ENCODE measurements around the gene TMTC1. TPM values are rescaled to one million over a fixed set of nuclear protein-coding genes. Genes with fewer than 3 reads are reported as not detected.

Gene TMTC1
- total RNA-seq, 1 experiment from 2014 or later: 109 TPM

DNA sequence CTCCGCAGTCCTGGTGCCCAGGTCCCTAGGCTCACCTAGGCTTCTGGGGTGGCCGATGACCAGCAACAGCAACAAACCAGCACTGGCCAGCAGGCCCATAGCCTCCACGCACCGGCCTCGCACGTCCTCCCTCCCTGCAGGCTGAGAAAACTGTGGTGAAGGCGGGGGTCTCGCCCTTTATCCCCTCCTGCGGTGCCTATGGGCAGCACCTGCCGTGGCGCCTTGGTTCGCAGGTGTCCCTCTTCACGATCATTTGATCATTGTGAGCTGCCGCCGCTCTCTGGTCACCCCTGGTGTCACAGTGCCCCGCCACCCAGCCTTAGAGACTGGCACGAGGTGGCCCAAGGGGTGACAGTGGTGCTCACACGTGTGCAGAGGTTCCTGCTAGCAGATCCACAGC lies 286.2 kb downstream of the TMTC1 start, which contains the start of gene OVCH1:
Gene OVCH1 (minus strand): TSS at position 99 of the 400 bp plus-strand sequence. CDS start 0 bp downstream, at position 99.
- no peak within 1 kb of the TSS for H3K27ac Mint-ChIP-seq (ENCODE audit: low read depth, unreplicated experiment)
- H3K27me3 Mint-ChIP-seq (ENCODE audit: insufficient read depth, unreplicated experiment): no peaks in the 10 kb centered on the region
- H3K9me3 Mint-ChIP-seq (ENCODE audit: unreplicated experiment): no peaks in the 10 kb centered on the region
- intact Hi-C loops (cut with micrococcal nuclease): no loop called here
- ChIA-PET CTCF (interaction anchor here (0.8 kb wide), 1 partner anchor 1310 kb away, joined by 3 read pairs; no protein-coding TSS in a partner anchor), POLR2A (no interaction called here)
- H3K4me1 Mint-ChIP-seq (ENCODE audit: insufficient read depth, unreplicated experiment): no peaks in the 10 kb centered on the region
- BruUV-seq (replicated peaks): no TSS peak
- TF ChIP-seq, protein P1, sequence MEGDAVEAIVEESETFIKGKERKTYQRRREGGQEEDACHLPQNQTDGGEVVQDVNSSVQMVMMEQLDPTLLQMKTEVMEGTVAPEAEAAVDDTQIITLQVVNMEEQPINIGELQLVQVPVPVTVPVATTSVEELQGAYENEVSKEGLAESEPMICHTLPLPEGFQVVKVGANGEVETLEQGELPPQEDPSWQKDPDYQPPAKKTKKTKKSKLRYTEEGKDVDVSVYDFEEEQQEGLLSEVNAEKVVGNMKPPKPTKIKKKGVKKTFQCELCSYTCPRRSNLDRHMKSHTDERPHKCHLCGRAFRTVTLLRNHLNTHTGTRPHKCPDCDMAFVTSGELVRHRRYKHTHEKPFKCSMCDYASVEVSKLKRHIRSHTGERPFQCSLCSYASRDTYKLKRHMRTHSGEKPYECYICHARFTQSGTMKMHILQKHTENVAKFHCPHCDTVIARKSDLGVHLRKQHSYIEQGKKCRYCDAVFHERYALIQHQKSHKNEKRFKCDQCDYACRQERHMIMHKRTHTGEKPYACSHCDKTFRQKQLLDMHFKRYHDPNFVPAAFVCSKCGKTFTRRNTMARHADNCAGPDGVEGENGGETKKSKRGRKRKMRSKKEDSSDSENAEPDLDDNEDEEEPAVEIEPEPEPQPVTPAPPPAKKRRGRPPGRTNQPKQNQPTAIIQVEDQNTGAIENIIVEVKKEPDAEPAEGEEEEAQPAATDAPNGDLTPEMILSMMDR (IDR thresholded peaks at IDR 0.05; ENCODE audit: unreplicated experiment): no peak
- peaks cover 89% of the 10 kb centered on the region for H3K36me3 Mint-ChIP-seq (ENCODE audit: insufficient read depth, unreplicated experiment)
- DNase-seq (ENCODE audit: unreplicated experiment): no peak
- no peak within 1 kb of the TSS for H3K4me3 Mint-ChIP-seq (ENCODE audit: unreplicated experiment)

DNA sequence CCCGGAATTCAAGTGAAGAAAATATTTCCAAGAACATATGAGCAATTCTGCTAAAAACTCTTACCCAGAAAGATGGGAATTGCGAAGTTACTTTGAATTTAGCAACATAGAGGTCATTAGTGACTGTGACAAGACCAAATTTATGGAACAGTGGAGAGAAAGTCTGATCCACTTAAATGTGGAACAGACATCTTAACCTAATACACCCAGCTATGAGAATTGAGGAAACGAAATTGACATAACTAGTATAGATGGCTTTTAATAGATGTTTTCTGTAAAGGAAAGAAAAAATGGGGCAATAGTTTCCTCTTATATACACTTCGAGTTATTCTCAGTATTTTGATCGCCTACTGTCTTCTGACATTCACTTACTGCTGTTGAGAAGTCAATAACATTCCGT lies 290.9 kb downstream of the TMTC1 start:
- Mint-ChIP-seq H3K27ac (ENCODE audit: low read depth, unreplicated experiment) (no peak overlapping the region), H3K27me3 (ENCODE audit: insufficient read depth, unreplicated experiment) (no peaks in the 10 kb centered on the region), H3K4me3 (ENCODE audit: unreplicated experiment) (no peak overlapping the region), H3K36me3 (ENCODE audit: insufficient read depth, unreplicated experiment) (peaks cover 93% of the 10 kb centered on the region), H3K4me1 (ENCODE audit: insufficient read depth, unreplicated experiment) (no peaks in the 10 kb centered on the region), H3K9me3 (ENCODE audit: unreplicated experiment) (no peaks in the 10 kb centered on the region)
- ChIA-PET POLR2A (interaction anchor here (0.6 kb wide), 1 partner anchor 399 kb away, joined by 3 read pairs; no protein-coding TSS in a partner anchor), CTCF (no interaction called here)
- intact Hi-C loops (cut with micrococcal nuclease): no loop called here
- no peak for DNase-seq (ENCODE audit: unreplicated experiment)
- no TSS peak for BruUV-seq (replicated peaks)
- TF ChIP-seq, protein P1 (IDR thresholded peaks at IDR 0.05; ENCODE audit: unreplicated experiment): no peak

DNA sequence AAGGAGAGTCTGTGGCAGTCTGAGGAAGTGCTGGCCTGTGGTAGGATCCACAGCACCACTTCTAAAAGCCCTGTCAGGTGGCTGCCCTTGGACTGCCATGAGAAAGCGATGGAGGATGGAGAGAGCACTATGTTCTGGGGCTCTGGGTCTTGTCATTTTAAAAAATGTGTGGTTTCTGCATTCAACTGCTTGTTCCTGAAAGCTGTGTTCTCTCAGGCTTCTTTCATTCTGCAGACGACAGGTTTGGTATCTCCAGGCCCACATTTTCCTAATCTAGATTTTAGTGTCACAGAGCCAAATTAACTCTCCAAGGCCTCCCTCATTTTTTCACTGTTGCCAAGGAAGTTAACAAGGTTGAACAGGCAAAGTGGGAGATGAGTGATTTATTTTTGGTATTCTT lies 296.8 kb downstream of the TMTC1 start:
- H3K4me3 Mint-ChIP-seq (ENCODE audit: unreplicated experiment): no peak overlapping the region
- ChIA-PET CTCF (no interaction called here), POLR2A (no interaction called here)
- peaks cover 4% of the 10 kb centered on the region for H3K4me1 Mint-ChIP-seq (ENCODE audit: insufficient read depth, unreplicated experiment)
- intact Hi-C loops (cut with micrococcal nuclease): loop anchor here (10.0 kb wide), 1 partner anchor 132 kb away; no protein-coding TSS in a partner anchor
- no peak for DNase-seq (ENCODE audit: unreplicated experiment)
- no peaks in the 10 kb centered on the region for H3K27me3 Mint-ChIP-seq (ENCODE audit: insufficient read depth, unreplicated experiment)
- BruUV-seq (replicated peaks): no TSS peak
- no peaks in the 10 kb centered on the region for H3K9me3 Mint-ChIP-seq (ENCODE audit: unreplicated experiment)
- peaks cover 95% of the 10 kb centered on the region for H3K36me3 Mint-ChIP-seq (ENCODE audit: insufficient read depth, unreplicated experiment)
- H3K27ac Mint-ChIP-seq (ENCODE audit: low read depth, unreplicated experiment): no peak overlapping the region
- TF ChIP-seq, protein P1 (IDR thresholded peaks at IDR 0.05; ENCODE audit: unreplicated experiment): no peak

DNA sequence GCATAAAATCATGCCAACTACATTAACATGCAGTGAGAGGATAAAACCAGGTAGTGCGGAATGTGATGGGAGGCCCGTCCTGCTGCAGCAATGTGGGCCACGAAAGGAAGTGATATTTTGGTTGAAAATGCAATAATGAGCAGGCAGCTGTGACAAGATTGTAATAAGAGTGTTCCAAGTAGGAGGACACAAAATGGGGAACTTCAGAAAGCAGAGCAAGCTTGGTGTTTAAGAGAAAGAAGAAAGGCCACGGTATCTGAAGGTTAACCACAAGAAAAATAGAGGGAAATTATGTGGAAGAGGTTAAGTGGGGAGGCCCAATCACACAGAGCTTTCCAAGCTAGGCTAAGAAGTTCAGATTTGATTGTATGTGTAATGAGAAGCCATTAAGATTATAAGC lies 320.5 kb downstream of the TMTC1 start:
- intact Hi-C loops (cut with micrococcal nuclease): no loop called here
- no peaks in the 10 kb centered on the region for H3K9me3 Mint-ChIP-seq (ENCODE audit: unreplicated experiment)

More for the DNA sequence above, 320.5 kb downstream of the TMTC1 start:
- ChIA-PET CTCF (interaction anchor here (0.6 kb wide), 1 partner anchor 372 kb away, joined by 3 read pairs; no protein-coding TSS in a partner anchor), POLR2A (no interaction called here)
- TF ChIP-seq, protein P1 (IDR thresholded peaks at IDR 0.05; ENCODE audit: unreplicated experiment): no peak
- no peak for DNase-seq (ENCODE audit: unreplicated experiment)
- Mint-ChIP-seq H3K4me3 (ENCODE audit: unreplicated experiment) (no peak overlapping the region), H3K27me3 (ENCODE audit: insufficient read depth, unreplicated experiment) (no peaks in the 10 kb centered on the region), H3K4me1 (ENCODE audit: insufficient read depth, unreplicated experiment) (no peaks in the 10 kb centered on the region), H3K36me3 (ENCODE audit: insufficient read depth, unreplicated experiment) (peaks cover 85% of the 10 kb centered on the region), H3K27ac (ENCODE audit: low read depth, unreplicated experiment) (no peak overlapping the region)
- no TSS peak for BruUV-seq (replicated peaks)

Data from MCF 10A (cell line).